ENCODE results near the gene GPR171. TPM values are rescaled to one million over a fixed set of nuclear protein-coding genes. Genes with fewer than 3 reads are reported as not detected.

Gene GPR171
- polyA plus RNA-seq, 1 donor from 2014 or later = not detected

- no peak overlapping the region for H2AFZ ChIP-seq (ENCODE audit: low read depth, low read length)
- TF ChIP-seq EZH2 (IDR thresholded peaks at IDR 0.05; ENCODE audit: borderline replicate concordance, insufficient read depth, low read length, poor library complexity, severe bottlenecking) = no peak
- no peak for TF ChIP-seq TAF1 (IDR thresholded peaks at IDR 0.05; ENCODE audit: low read depth)
- no peak for TF ChIP-seq REST (IDR thresholded peaks at IDR 0.05; ENCODE audit: borderline replicate concordance)
- TF ChIP-seq EP300 (conservative IDR thresholded peaks at IDR 0.05; ENCODE audit: poor library complexity, severe bottlenecking) = no peak
- no peak for TF ChIP-seq RAD21 (conservative IDR thresholded peaks at IDR 0.05)
- TF ChIP-seq MXI1 (conservative IDR thresholded peaks at IDR 0.05; ENCODE audit: poor library complexity, severe bottlenecking) = no peak
- no peak for TF ChIP-seq POLR2AphosphoS5 (IDR thresholded peaks at IDR 0.05)
- no peak for TF ChIP-seq CTCF (IDR thresholded peaks at IDR 0.05; ENCODE audit: poor library complexity, severe bottlenecking)
- TF ChIP-seq SMC3 (conservative IDR thresholded peaks at IDR 0.05; ENCODE audit: poor library complexity) = no peak
- no peak overlapping the region for H3K9ac ChIP-seq (ENCODE audit: low read length)
- no peaks in the 10 kb centered on the region for H4K20me1 ChIP-seq (ENCODE audit: insufficient read depth)
- no peaks in the 10 kb centered on the region for H3K9me3 ChIP-seq (ENCODE audit: low read length)
- no peak overlapping the region for H3K4me3 ChIP-seq (ENCODE audit: low read length)
- no peaks in the 10 kb centered on the region for H3K9me2 ChIP-seq (ENCODE audit: insufficient read depth, low read length)
- no peak overlapping the region for H3K27ac ChIP-seq (ENCODE audit: low read length)
- no peak overlapping the region for H3K4me2 ChIP-seq (ENCODE audit: low read length)
- no peaks in the 10 kb centered on the region for H3F3A ChIP-seq (ENCODE audit: insufficient read depth, low read length, poor library complexity, severe bottlenecking)
- H3K27me3 ChIP-seq (ENCODE audit: insufficient read depth, low read depth, low read length) = no peaks in the 10 kb centered on the region
- H3K79me2 ChIP-seq (replicated peaks; ENCODE audit: insufficient read depth, low read length) = no peaks in the 10 kb centered on the region
- H3K36me3 ChIP-seq (ENCODE audit: insufficient read depth, low read length) = no peaks in the 10 kb centered on the region
Observed at GRCh38 chr3:151216641-151217607, 13.9 kb upstream of the GPR171 start.

GRCh38 chr3:151214459-151214858, 11.4 kb upstream of the GPR171 start:
- no peak overlapping the region for H3K27ac ChIP-seq (ENCODE audit: low read length)

More at GRCh38 chr3:151214459-151214858, 11.4 kb upstream of the GPR171 start:
- Histone ChIP-seq H4K20me1 (ENCODE audit: insufficient read depth) (no peaks in the 10 kb centered on the region), H3K9me3 (ENCODE audit: low read length) (no peaks in the 10 kb centered on the region), H3K79me2 (replicated peaks; ENCODE audit: insufficient read depth, low read length) (no peaks in the 10 kb centered on the region), H3K27me3 (ENCODE audit: insufficient read depth, low read depth, low read length) (no peaks in the 10 kb centered on the region), H3K9me2 (ENCODE audit: insufficient read depth, low read length) (no peaks in the 10 kb centered on the region), H3K4me3 (ENCODE audit: low read length) (no peak overlapping the region), H3F3A (ENCODE audit: insufficient read depth, low read length, poor library complexity, severe bottlenecking) (no peaks in the 10 kb centered on the region), H3K36me3 (ENCODE audit: insufficient read depth, low read length) (no peaks in the 10 kb centered on the region), H3K4me2 (ENCODE audit: low read length) (no peak overlapping the region), H3K9ac (ENCODE audit: low read length) (no peak overlapping the region), H2AFZ (ENCODE audit: low read depth, low read length) (no peak overlapping the region)
- TF ChIP-seq RAD21 (conservative IDR thresholded peaks at IDR 0.05) = no peak
- no peak for TF ChIP-seq REST (IDR thresholded peaks at IDR 0.05; ENCODE audit: borderline replicate concordance)
- TF ChIP-seq SMC3 (conservative IDR thresholded peaks at IDR 0.05; ENCODE audit: poor library complexity) = no peak
- TF ChIP-seq CTCF (IDR thresholded peaks at IDR 0.05; ENCODE audit: poor library complexity, severe bottlenecking) = no peak
- no peak for TF ChIP-seq EZH2 (IDR thresholded peaks at IDR 0.05; ENCODE audit: borderline replicate concordance, insufficient read depth, low read length, poor library complexity, severe bottlenecking)
- no peak for TF ChIP-seq TAF1 (IDR thresholded peaks at IDR 0.05; ENCODE audit: low read depth)
- no peak for TF ChIP-seq POLR2AphosphoS5 (IDR thresholded peaks at IDR 0.05)
- TF ChIP-seq MXI1 (conservative IDR thresholded peaks at IDR 0.05; ENCODE audit: poor library complexity, severe bottlenecking) = no peak
- no peak for TF ChIP-seq EP300 (conservative IDR thresholded peaks at IDR 0.05; ENCODE audit: poor library complexity, severe bottlenecking)
